NOMO-1 treated with DMSO at 0.1 percent for 48 hours (cell line): ENCODE data around the gene IDI2.
A peak's percentile ranks its signal among the peaks of the same experiment; 100 is the strongest.
"Not testable (repeated sequence)": the region's sequence is repeated elsewhere in the genome, so short reads cannot be mapped to it uniquely, and the experiment has no call there.

Experiments used
- DNase-seq: peaks from one replicate; lab custom pipeline; 2025; ENCODE audit not compliant: unreplicated experiment; lab: John Stamatoyannopoulos, UW

Gene IDI2

GRCh38 chr10:1009947-1010346 is 15.7 kb downstream of the IDI2 start:
- DNase-seq: not testable (repeated sequence)

- DNase-seq: no peak
Measured at GRCh38 chr10:1009071-1009494, 16.6 kb downstream of the IDI2 start.

GRCh38 chr10:1007583-1007982 is 18.1 kb downstream of the IDI2 start:
- no peak for DNase-seq

- no peak for DNase-seq
Measured at GRCh38 chr10:1006573-1006972, 19.1 kb downstream of the IDI2 start.

GRCh38 chr10:1003884-1004670 is 21.6 kb downstream of the IDI2 start:
- no peak for DNase-seq

- no peak for DNase-seq
Measured at GRCh38 chr10:1002425-1003006, 23.1 kb downstream of the IDI2 start.

- DNase-seq: no peak
Measured at GRCh38 chr10:997266-998022, 28.2 kb downstream of the IDI2 start.

- DNase-seq: no peak
Measured at GRCh38 chr10:996031-996430, 29.6 kb downstream of the IDI2 start.

GRCh38 chr10:995559-995926 is 30.1 kb downstream of the IDI2 start:
- no peak for DNase-seq

- DNase-seq: no peak
Measured at GRCh38 chr10:994836-995558, 30.7 kb downstream of the IDI2 start.

- DNase-seq: no peak
Measured at GRCh38 chr10:992871-993270, 32.8 kb downstream of the IDI2 start.

GRCh38 chr10:992467-992866 is 33.2 kb downstream of the IDI2 start:
- DNase-seq: no peak

GRCh38 chr10:990808-991207 is 34.9 kb downstream of the IDI2 start:
- DNase-seq: no peak

- DNase-seq: peak; percentile 3
Measured at GRCh38 chr10:988667-989545, 36.8 kb downstream of the IDI2 start.

- peak; percentile 95 for DNase-seq
Measured at GRCh38 chr10:987870-988666, 37.6 kb downstream of the IDI2 start, which contains the start of gene GTPBP4. GTPBP4 (plus strand) TSS chr10:988434; CDS start chr10:988480, 46 bp downstream.

- no peak for DNase-seq
Measured at GRCh38 chr10:987620-987869, 38.1 kb downstream of the IDI2 start.

GRCh38 chr10:986881-987619 is 38.6 kb downstream of the IDI2 start:
- peak; percentile 62 for DNase-seq

GRCh38 chr10:986137-986825 is 39.4 kb downstream of the IDI2 start:
- no peak for DNase-seq

- DNase-seq: no peak
Measured at GRCh38 chr10:985361-985760, 40.3 kb downstream of the IDI2 start.
